Hepatocyte (in vitro differentiated cells): ENCODE data around the gene IDE. TPM values are rescaled to one million over a fixed set of nuclear protein-coding genes. Genes with fewer than 3 reads are reported as not detected.

ENCODE experiments used
- DNase-seq: peaks from one replicate; pipeline ENCODE4 v3.0.0-alpha.2; 2016; ENCODE audit warnings: low spot score
- H2AFZ ChIP-seq: fragments of 200-600 bp; sonication (generic); 2 replicates; pipeline ENCODE4 v1.6.0; 2016; ENCODE audit warnings: antibody characterized with exemption, mild to moderate bottlenecking
- H3K27ac ChIP-seq: fragments of 200-600 bp; sonication (generic); 2 replicates; pipeline ENCODE4 v1.5.1; 2016; ENCODE audit warnings: mild to moderate bottlenecking
- H3K27me3 ChIP-seq: fragments of 200-600 bp; sonication (generic); 2 replicates; pipeline ENCODE4 v1.6.1; 2016
- H3K36me3 ChIP-seq: fragments of 200-600 bp; sonication (generic); replicated peaks from 2 replicates; pipeline ENCODE4 v1.5.1; 2016; ENCODE audit warnings: low read depth; ENCODE audit not compliant: insufficient read depth
- H3K4me1 ChIP-seq: fragments of 200-600 bp; sonication (generic); 2 replicates; pipeline ENCODE4 v1.5.1; 2016; ENCODE audit warnings: mild to moderate bottlenecking, moderate library complexity; ENCODE audit not compliant: insufficient read depth
- H3K4me2 ChIP-seq: fragments of 200-600 bp; sonication (generic); 2 replicates; pipeline ENCODE4 v1.6.0; 2016
- H3K4me3 ChIP-seq: fragments of 200-600 bp; sonication (generic); 2 replicates; pipeline ENCODE4 v1.5.1; 2016; ENCODE audit warnings: mild to moderate bottlenecking
- H3K79me2 ChIP-seq: fragments of 200-600 bp; sonication (generic); 2 replicates; pipeline ENCODE4 v1.6.0; 2017; ENCODE audit warnings: mild to moderate bottlenecking
- H3K9me2 ChIP-seq: fragments of 200-600 bp; sonication (generic); replicated peaks from 2 replicates; pipeline ENCODE4 v1.6.0; 2017; ENCODE audit warnings: mild to moderate bottlenecking; ENCODE audit not compliant: insufficient read depth
- H3K9me3 ChIP-seq: fragments of 200-600 bp; sonication (generic); 2 replicates; pipeline ENCODE4 v1.5.1; 2016; ENCODE audit warnings: low read depth, mild to moderate bottlenecking
- H4K20me1 ChIP-seq: fragments of 200-600 bp; sonication (generic); 2 replicates; pipeline ENCODE4 v1.6.0; 2016; ENCODE audit warnings: mild to moderate bottlenecking; ENCODE audit not compliant: insufficient read depth, poor library complexity, severe bottlenecking
- CTCF ChIP-seq: fragments of 200-600 bp; sonication (generic); IDR thresholded peaks from 2 replicates; pipeline ENCODE4 v1.5.1; 2016; ENCODE audit warnings: antibody characterized with exemption, mild to moderate bottlenecking; ENCODE audit not compliant: poor library complexity
- EZH2 ChIP-seq: fragments of 200-600 bp; sonication (generic); IDR thresholded peaks from 2 replicates; pipeline ENCODE4 v1.6.1; 2016; ENCODE audit warnings: antibody characterized with exemption, mild to moderate bottlenecking, borderline replicate concordance
- EZH2phosphoT487 ChIP-seq: fragments of 200-600 bp; sonication (generic); IDR thresholded peaks from one replicate; pipeline ENCODE4 v1.6.1; 2018; ENCODE audit warnings: antibody characterized with exemption, mild to moderate bottlenecking, low read depth, moderate library complexity; ENCODE audit not compliant: unreplicated experiment, severe bottlenecking
- WGBS: methylation state at CpG from one replicate; pipeline ENCODE4 v1.1.6; 2016; ENCODE audit warnings: low lambda C conversion rate; ENCODE audit errors: missing lambda C conversion rate; 5-methylcytosine and 5-hydroxymethylcytosine counted together
- polyA plus RNA-seq: library from polyadenylated mRNA; unstranded; fragments of >200 nt; fragmentation: Nextera tagmentation; extraction: Ambion mirVana; gene quantifications from 2 replicates; pipeline ENCODE4 v1.2.1, GENCODE V29; 2016
- total RNA-seq: library from RNA; depleted of rRNA; stranded (reverse); fragments of >200 nt; gene quantifications from 2 replicates; pipeline ENCODE4 v1.2.3, GENCODE V29; 2014

IDE gene
- total and polyA plus RNA-seq, 2 experiments from 2014 or later: 16.6 to 39.7 TPM

- Histone ChIP-seq H3K4me1 (no peaks in the 10 kb centered on the region), H3K36me3 (no peaks in the 10 kb centered on the region), H2AFZ (no peak overlapping the region), H3K4me2 (no peak overlapping the region), H4K20me1 (no peaks in the 10 kb centered on the region), H3K9me2 (no peaks in the 10 kb centered on the region), H3K79me2 (no peaks in the 10 kb centered on the region), H3K27ac (no peak overlapping the region), H3K4me3 (no peak overlapping the region), H3K27me3 (no peaks in the 10 kb centered on the region), H3K9me3 (no peaks in the 10 kb centered on the region)
- TF ChIP-seq CTCF (no peak), EZH2phosphoT487 (no peak), EZH2 (no peak)
- no peak for DNase-seq
- WGBS: 63% methylated on average over 4 of the region's 4 CpGs
Measured at GRCh38 chr10:92432596-92432995, 141.3 kb downstream of the IDE start.

GRCh38 chr10:92430103-92430502 lies 143.8 kb downstream of the IDE start:
- Histone ChIP-seq H3K9me2 (no peaks in the 10 kb centered on the region), H4K20me1 (no peaks in the 10 kb centered on the region), H3K36me3 (no peaks in the 10 kb centered on the region), H3K79me2 (no peaks in the 10 kb centered on the region), H3K27me3 (no peaks in the 10 kb centered on the region), H3K9me3 (no peaks in the 10 kb centered on the region), H3K27ac (no peak overlapping the region), H3K4me3 (no peak overlapping the region), H3K4me2 (no peak overlapping the region), H3K4me1 (no peaks in the 10 kb centered on the region), H2AFZ (no peak overlapping the region)
- TF ChIP-seq CTCF (no peak), EZH2 (no peak), EZH2phosphoT487 (no peak)
- WGBS: 95% methylated on average over 6 of the region's 6 CpGs
- no peak for DNase-seq

- no peaks in the 10 kb centered on the region for H3K36me3 ChIP-seq
- no peaks in the 10 kb centered on the region for H3K9me2 ChIP-seq
- H3K79me2 ChIP-seq: no peaks in the 10 kb centered on the region
- no peaks in the 10 kb centered on the region for H3K4me1 ChIP-seq
- H4K20me1 ChIP-seq: no peaks in the 10 kb centered on the region
- H3K27me3 ChIP-seq: peaks cover 21% of the 10 kb centered on the region
- TF ChIP-seq EZH2 (no peak), CTCF (no peak), EZH2phosphoT487 (no peak)
- H3K9me3 ChIP-seq: no peaks in the 10 kb centered on the region
- H2AFZ ChIP-seq: no peak overlapping the region
- H3K4me3 ChIP-seq: no peak overlapping the region
- no peak overlapping the region for H3K27ac ChIP-seq
- DNase-seq: no peak
- no peak overlapping the region for H3K4me2 ChIP-seq
Measured at GRCh38 chr10:92421550-92421949, 152.3 kb downstream of the IDE start.

- Histone ChIP-seq H4K20me1 (no peaks in the 10 kb centered on the region), H3K4me1 (no peaks in the 10 kb centered on the region), H3K9me2 (no peaks in the 10 kb centered on the region), H2AFZ (peak overlapping the region; percentile 78), H3K79me2 (no peaks in the 10 kb centered on the region), H3K27me3 (peaks cover 21% of the 10 kb centered on the region), H3K9me3 (no peaks in the 10 kb centered on the region), H3K4me2 (peak overlapping the region; percentile 76), H3K36me3 (no peaks in the 10 kb centered on the region), H3K27ac (no peak overlapping the region), H3K4me3 (peak overlapping the region; percentile 23)
- WGBS: 27% methylated on average over 46 of the region's 46 CpGs
- no peak for DNase-seq
- TF ChIP-seq CTCF: no peak
- TF ChIP-seq EZH2: peak; percentile 44
Measured at GRCh38 chr10:92420546-92421275, 153.2 kb downstream of the IDE start.
